Skeletal muscle satellite cell (primary cell): ENCODE measurements around the gene ZNF516.

Experiments used
- H3K27me3 ChIP-seq: 2 replicates; pipeline ENCODE4 v1.7.0; 2013; ENCODE audit warnings: low read length; ENCODE audit not compliant: control insufficient read depth, insufficient read depth
- H3K36me3 ChIP-seq: 2 replicates; pipeline ENCODE4 v1.7.0; 2013; ENCODE audit warnings: mild to moderate bottlenecking, control low read depth, low read length; ENCODE audit not compliant: insufficient read depth
- H3K4me1 ChIP-seq: 2 replicates; pipeline ENCODE4 v1.7.0; 2013; ENCODE audit warnings: low read length; ENCODE audit not compliant: control insufficient read depth, insufficient read depth
- H3K4me2 ChIP-seq: 2 replicates; pipeline ENCODE4 v1.7.0; 2013; ENCODE audit warnings: mild to moderate bottlenecking, low read length
- H3K4me3 ChIP-seq: 2 replicates; pipeline ENCODE4 v1.7.0; 2013; ENCODE audit warnings: low read length
- H3K9ac ChIP-seq: 2 replicates; pipeline ENCODE4 v1.7.0; 2013; ENCODE audit warnings: mild to moderate bottlenecking, low read depth, low read length, moderate library complexity
- H3K9me3 ChIP-seq: replicated peaks from 2 replicates; pipeline ENCODE4 v1.7.0; 2013; ENCODE audit warnings: mild to moderate bottlenecking, control low read depth, low read length

ZNF516 gene

DNA sequence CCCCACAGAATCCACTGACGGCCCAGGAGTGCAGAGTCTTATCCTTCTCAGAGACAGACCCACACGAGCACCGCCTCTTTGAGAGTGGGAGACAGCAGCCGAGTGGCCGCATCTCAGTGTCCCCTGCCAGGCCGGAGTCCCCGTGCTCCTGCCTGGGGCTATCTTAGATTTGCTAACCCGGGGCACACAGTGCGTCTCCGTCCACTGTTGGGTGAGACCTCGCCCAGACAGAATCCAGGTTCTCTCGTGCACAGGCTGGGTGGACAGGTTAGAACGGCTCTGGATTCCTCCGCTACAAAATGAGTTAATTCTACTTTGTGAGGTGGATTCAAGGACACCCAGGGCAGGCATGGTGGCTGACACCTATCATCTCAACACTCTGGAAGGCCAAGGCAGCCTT lies 88.3 kb downstream of the ZNF516 start:
- H3K4me1 ChIP-seq = peaks cover 3% of the 10 kb centered on the region
- no peaks in the 10 kb centered on the region for H3K9me3 ChIP-seq
- H3K9ac ChIP-seq = no peak overlapping the region
- H3K4me2 ChIP-seq = no peak overlapping the region
- H3K36me3 ChIP-seq = peaks cover 4% of the 10 kb centered on the region
- no peak overlapping the region for H3K4me3 ChIP-seq
- no peaks in the 10 kb centered on the region for H3K27me3 ChIP-seq

- no peak overlapping the region for H3K4me3 ChIP-seq
- no peaks in the 10 kb centered on the region for H3K4me1 ChIP-seq
- H3K4me2 ChIP-seq = no peak overlapping the region
- H3K36me3 ChIP-seq = peaks cover 4% of the 10 kb centered on the region
- no peaks in the 10 kb centered on the region for H3K9me3 ChIP-seq
- H3K27me3 ChIP-seq = no peaks in the 10 kb centered on the region
- H3K9ac ChIP-seq = no peak overlapping the region
Measured at GRCh38 chr18:76405681-76406356, 89.2 kb downstream of the ZNF516 start.

DNA sequence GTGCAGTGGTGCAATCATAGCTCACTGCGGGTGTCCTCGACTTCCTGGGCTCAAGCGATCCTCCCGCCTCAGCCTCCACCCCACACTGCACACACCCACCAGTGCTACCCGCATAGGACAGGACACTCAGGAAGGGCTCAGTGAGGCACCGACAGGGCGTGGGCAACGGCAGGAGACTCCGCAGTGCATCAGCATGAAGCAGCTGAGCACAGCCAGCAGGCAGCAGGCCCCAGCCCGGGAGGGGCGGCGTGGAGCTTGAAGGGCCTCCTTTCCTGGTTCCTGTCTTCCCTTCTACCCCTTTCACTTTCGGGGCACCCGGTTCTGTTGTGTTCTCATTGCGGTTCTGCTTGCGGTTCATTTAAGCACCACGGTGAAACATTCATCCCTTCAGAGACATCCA lies 89.8 kb downstream of the ZNF516 start:
- peaks cover 4% of the 10 kb centered on the region for H3K36me3 ChIP-seq
- no peaks in the 10 kb centered on the region for H3K27me3 ChIP-seq
- H3K9ac ChIP-seq = no peak overlapping the region
- H3K9me3 ChIP-seq = no peaks in the 10 kb centered on the region
- H3K4me1 ChIP-seq = no peaks in the 10 kb centered on the region
- no peak overlapping the region for H3K4me3 ChIP-seq
- no peak overlapping the region for H3K4me2 ChIP-seq

DNA sequence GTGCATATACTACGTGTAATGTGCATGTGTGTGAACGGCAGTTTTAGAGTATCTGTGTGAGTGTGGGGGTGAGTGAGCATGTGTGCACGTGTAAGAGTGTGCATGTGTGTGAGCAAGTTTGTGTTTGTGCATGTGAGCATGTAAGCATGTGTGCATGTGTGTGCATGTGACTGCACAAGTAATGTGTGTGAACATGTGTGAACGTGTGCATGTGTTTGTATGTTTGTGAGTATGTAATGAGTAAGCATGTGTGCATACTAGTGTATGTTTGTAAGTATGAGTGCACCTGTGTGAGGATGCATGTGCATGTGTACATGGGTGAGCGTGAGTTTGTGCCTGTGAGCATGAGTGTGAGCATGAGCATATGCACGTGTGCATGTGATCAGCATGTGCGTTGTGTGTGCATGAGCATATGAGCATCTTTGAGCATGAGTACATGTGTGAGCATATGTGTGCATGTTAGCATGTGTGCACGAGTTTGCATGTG lies 90.7 kb downstream of the ZNF516 start:
- no peaks in the 10 kb centered on the region for H3K36me3 ChIP-seq
- no peak overlapping the region for H3K9ac ChIP-seq
- no peaks in the 10 kb centered on the region for H3K27me3 ChIP-seq
- H3K4me2 ChIP-seq = no peak overlapping the region
- H3K4me3 ChIP-seq = no peak overlapping the region
- H3K9me3 ChIP-seq = no peaks in the 10 kb centered on the region
- H3K4me1 ChIP-seq = no peaks in the 10 kb centered on the region

GRCh38 chr18:76402026-76402990 lies 92.7 kb downstream of the ZNF516 start:
- H3K27me3 ChIP-seq = no peaks in the 10 kb centered on the region
- no peaks in the 10 kb centered on the region for H3K36me3 ChIP-seq
- H3K9me3 ChIP-seq = no peaks in the 10 kb centered on the region
- no peak overlapping the region for H3K9ac ChIP-seq
- no peak overlapping the region for H3K4me3 ChIP-seq
- H3K4me2 ChIP-seq = no peak overlapping the region
- H3K4me1 ChIP-seq = no peaks in the 10 kb centered on the region

DNA sequence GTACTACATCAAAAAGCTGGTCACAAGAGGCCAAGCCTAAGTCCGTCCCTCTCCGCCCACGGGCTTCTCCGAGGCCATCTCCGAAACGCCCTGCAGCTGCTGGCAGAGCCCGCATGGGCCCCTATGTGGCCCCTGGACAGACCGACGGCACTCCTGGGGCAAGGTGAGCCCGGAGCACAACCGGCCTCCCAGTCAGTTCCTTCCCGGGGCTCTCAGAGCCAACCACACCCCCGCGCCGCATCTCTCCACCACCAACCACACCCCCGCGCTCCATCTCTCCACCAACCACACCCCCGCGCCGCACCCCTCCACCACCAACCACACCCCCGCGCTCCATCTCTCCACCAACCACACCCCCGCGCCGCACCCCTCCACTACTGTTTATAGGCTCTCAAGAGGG lies 93.5 kb downstream of the ZNF516 start:
- no peaks in the 10 kb centered on the region for H3K36me3 ChIP-seq
- H3K27me3 ChIP-seq = no peaks in the 10 kb centered on the region
- no peaks in the 10 kb centered on the region for H3K9me3 ChIP-seq
- no peak overlapping the region for H3K4me3 ChIP-seq
- H3K4me1 ChIP-seq = no peaks in the 10 kb centered on the region
- no peak overlapping the region for H3K9ac ChIP-seq
- H3K4me2 ChIP-seq = no peak overlapping the region

DNA sequence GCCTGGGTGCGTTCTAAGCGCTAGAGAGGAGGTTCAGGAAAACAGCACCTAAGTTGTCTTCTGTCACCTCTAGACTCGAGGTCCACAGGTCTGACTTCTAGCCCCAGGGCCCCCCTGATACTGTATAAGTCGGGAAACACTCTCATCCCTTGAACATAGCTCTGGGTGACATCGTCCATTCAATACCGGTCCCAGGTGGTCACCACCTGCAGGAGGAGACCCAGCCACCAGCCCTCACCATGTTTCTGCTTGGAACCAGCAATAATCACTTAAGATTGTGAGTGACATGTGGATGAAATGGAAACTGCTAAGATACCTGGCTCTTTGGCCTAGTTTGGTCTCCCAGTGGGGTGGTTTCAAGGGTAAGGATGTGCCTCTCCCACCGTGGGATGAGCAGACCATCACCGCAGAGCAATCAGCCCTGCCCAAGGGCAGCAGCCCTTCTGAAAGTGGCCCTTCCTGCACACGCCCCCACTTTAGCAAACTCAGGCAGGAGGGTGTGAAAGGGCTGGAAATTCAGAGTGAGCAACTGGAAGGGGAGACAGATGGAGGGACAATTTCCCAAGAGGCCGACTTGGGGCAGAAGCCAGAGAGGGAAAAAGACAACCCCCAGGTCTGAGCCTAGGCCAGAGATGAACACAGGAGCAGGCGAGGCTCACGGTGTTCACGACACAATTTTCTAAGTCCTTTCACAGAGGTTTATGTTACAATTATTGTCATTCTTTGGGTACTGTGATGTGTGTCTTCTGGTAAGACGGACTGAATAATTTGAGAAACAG lies 95.2 kb downstream of the ZNF516 start:
- Histone ChIP-seq H3K9ac (no peak overlapping the region), H3K9me3 (no peaks in the 10 kb centered on the region), H3K36me3 (no peaks in the 10 kb centered on the region), H3K4me1 (no peaks in the 10 kb centered on the region), H3K4me3 (no peak overlapping the region), H3K4me2 (no peak overlapping the region), H3K27me3 (no peaks in the 10 kb centered on the region)

DNA sequence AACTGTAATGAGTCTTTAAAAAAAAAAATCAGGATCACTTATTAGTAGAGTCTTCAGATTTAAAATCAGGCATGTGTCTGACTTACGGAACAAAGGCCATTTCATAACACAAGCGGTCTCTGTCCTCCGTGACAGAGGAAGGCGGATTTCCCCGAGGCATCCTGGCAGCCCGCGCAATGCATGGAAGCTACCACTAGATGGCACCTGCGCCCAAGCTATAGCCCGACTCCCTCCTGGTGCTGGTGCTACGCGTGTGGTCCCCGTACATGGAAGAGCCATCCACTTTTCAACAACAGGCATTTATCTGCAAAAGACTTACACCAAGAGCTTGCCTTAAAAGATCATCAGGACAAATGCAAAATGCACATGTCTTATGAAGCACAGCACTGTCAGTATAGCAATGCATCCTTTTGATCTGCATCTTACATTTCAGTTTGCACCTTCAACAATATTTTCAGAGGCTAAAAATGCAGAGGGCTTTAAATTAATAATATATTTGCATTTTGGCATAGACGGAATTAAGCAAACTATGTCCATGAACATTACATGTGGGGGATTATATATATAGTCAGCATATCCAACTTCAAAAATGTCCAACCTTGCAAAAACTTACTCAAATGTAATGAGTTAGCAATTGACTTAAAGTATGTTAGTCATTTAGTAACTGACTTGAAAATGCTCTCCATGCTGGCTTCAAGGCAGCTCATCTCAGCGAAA lies 96.0 kb downstream of the ZNF516 start:
- Histone ChIP-seq H3K27me3 (no peaks in the 10 kb centered on the region), H3K36me3 (no peaks in the 10 kb centered on the region), H3K9me3 (no peaks in the 10 kb centered on the region), H3K4me3 (no peak overlapping the region), H3K4me2 (no peak overlapping the region), H3K9ac (no peak overlapping the region), H3K4me1 (no peaks in the 10 kb centered on the region)

- H3K36me3 ChIP-seq = no peaks in the 10 kb centered on the region
- H3K27me3 ChIP-seq = no peaks in the 10 kb centered on the region
- H3K9ac ChIP-seq = no peak overlapping the region
- no peak overlapping the region for H3K4me2 ChIP-seq
- H3K4me3 ChIP-seq = no peak overlapping the region
- H3K9me3 ChIP-seq = no peaks in the 10 kb centered on the region
- H3K4me1 ChIP-seq = no peaks in the 10 kb centered on the region
Measured at GRCh38 chr18:76398295-76398694, 96.7 kb downstream of the ZNF516 start.

DNA sequence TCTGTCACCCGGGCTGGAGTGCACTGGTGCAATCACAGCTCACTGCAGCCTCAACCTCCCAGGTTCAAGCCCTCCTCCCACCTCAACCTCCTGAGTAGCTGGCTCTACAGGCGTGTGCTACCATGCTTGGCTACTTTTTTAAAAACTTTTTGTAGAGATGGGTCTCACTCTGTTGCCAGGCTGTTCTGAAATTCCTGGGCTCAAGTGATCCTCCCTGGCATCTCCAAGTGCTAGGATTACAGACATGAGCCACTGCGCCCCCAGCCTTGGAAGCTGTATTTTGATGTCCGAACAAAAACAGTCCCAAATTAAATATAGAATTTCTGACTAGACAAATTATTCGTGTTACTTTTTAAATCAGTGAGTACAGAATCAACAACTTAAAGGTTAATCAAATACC lies 97.4 kb downstream of the ZNF516 start:
- Histone ChIP-seq H3K4me1 (no peaks in the 10 kb centered on the region), H3K9ac (no peak overlapping the region), H3K36me3 (no peaks in the 10 kb centered on the region), H3K27me3 (no peaks in the 10 kb centered on the region), H3K9me3 (no peaks in the 10 kb centered on the region), H3K4me2 (no peak overlapping the region), H3K4me3 (no peak overlapping the region)

DNA sequence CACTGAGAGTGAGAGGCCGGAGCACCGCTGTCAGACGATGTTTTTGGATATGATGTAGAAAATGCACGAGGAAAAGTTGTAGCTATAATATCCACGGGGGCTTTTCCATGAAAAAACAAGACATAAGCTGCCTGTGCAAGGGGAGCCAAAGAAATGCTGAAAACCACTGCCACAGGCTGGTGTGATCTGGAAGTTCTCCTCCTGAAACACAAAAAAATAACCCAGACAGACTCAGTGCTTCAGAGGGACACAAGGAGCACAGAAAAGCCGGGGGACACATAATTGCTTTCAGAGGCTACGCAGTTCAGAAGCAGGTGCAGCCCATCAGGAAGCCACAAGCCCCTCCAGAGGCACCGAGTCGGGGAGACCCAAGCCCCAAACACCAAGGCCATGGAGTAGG lies 98.2 kb downstream of the ZNF516 start:
- Histone ChIP-seq H3K36me3 (no peaks in the 10 kb centered on the region), H3K27me3 (no peaks in the 10 kb centered on the region), H3K4me2 (no peak overlapping the region), H3K4me1 (no peaks in the 10 kb centered on the region), H3K4me3 (no peak overlapping the region), H3K9ac (no peak overlapping the region), H3K9me3 (no peaks in the 10 kb centered on the region)
